K562 (cell line): ENCODE measurements around the gene RAB25. TPM values are rescaled to one million over a fixed set of nuclear protein-coding genes. Genes with fewer than 3 reads are reported as not detected.
A peak's percentile ranks its signal among the peaks of the same experiment; 100 is the strongest.

Experiments
- CTBP1 ChIP-seq: fragments of 450-650 bp; IDR thresholded peaks from 2 replicates; pipeline ENCODE4 v1.6.1; 2016; ENCODE audit warnings: borderline replicate concordance
- ESRRB ChIP-seq: fragments of 250-450 bp; sonication (Bioruptor Pico); IDR thresholded peaks from 2 replicates; pipeline ENCODE4 v1.5.0; 2020; ENCODE audit warnings: mild to moderate bottlenecking, moderate library complexity, borderline replicate concordance
- HCFC1 ChIP-seq: IDR thresholded peaks from 2 replicates; pipeline ENCODE4 v1.6.1; 2012; ENCODE audit warnings: low read depth, low read length, improper control_type of control experiment
- HNRNPUL1 ChIP-seq: fragments of 200-400 bp; formaldehyde crosslinking; IDR thresholded peaks from 2 replicates; pipeline ENCODE4 v1.6.1; 2017; ENCODE audit warnings: low read length
- KDM5B ChIP-seq: fragments of 200-600 bp; sonication (generic); IDR thresholded peaks from 2 replicates; pipeline ENCODE4 v1.6.1; 2012; ENCODE audit warnings: low read depth, mild to moderate bottlenecking, moderate library complexity, low read length, control low read depth, inconsistent platforms; ENCODE audit not compliant: insufficient replicate concordance
- OTX1 ChIP-seq: fragments of 450-650 bp; formaldehyde crosslinking; IDR thresholded peaks from 2 replicates; pipeline ENCODE4 v1.4.0; 2022; ENCODE audit warnings: mild to moderate bottlenecking
- PHB ChIP-seq: fragments of 250-450 bp; sonication (Bioruptor Pico); IDR thresholded peaks from 2 replicates; pipeline ENCODE4 v1.5.0; 2021
- RFX1 ChIP-seq: fragments of 450-650 bp; IDR thresholded peaks from 2 replicates; pipeline ENCODE4 v1.6.1; 2016; ENCODE audit warnings: mild to moderate bottlenecking, moderate library complexity
- SMC3 ChIP-seq: conservative IDR thresholded peaks from 2 replicates; pipeline ENCODE4 v1.6.1; 2011; ENCODE audit warnings: low read depth, low read length, improper control_type of control experiment; ENCODE audit not compliant: insufficient read depth
- STAT5A ChIP-seq: IDR thresholded peaks from 2 replicates; pipeline ENCODE4 v1.6.1; 2012; ENCODE audit warnings: low read length, inconsistent platforms, borderline replicate concordance
- TBP ChIP-seq: optimal IDR thresholded peaks from 2 replicates; pipeline ENCODE3; 2011; ENCODE audit warnings: low read depth, low read length, improper control_type of control experiment
- ZBTB12 ChIP-seq: fragments of 250-450 bp; sonication (Bioruptor Pico); IDR thresholded peaks from 2 replicates; pipeline ENCODE4 v1.4.0; 2020
- ZNF212 ChIP-seq: fragments of 450-650 bp; formaldehyde crosslinking; IDR thresholded peaks from 2 replicates; pipeline ENCODE4 v1.4.0; 2020; ENCODE audit warnings: mild to moderate bottlenecking
- ZNF561 ChIP-seq: fragments of 450-650 bp; formaldehyde crosslinking; conservative IDR thresholded peaks from 2 replicates; pipeline ENCODE4 v1.4.0; 2020; ENCODE audit warnings: mild to moderate bottlenecking, moderate library complexity
- polyA plus RNA-seq, 8 experiments: library from polyadenylated mRNA; depleted of rRNA in 4 of 8; stranded (reverse) in 5 of 8; unstranded in 3 of 8; fragments of >200 nt; fragmentation: Nextera tagmentation in 2 of 8; fragmentation: Illumina TruSeq in 1 of 8; extraction: Ambion mirVana in 2 of 8; extraction: Trizol in 1 of 8; gene quantifications; 2 replicates each; pipeline versions ENCODE4 v1.2.1 to v1.2.3, GENCODE V29; 2011 to 2014; ENCODE audit warnings: inconsistent platforms in 1 of 8, missing spikeins in 1 of 8
- total RNA-seq, 7 experiments: library from RNA; depleted of rRNA in 6 of 7; stranded (reverse); fragments of >200 nt in 6 of 7; fragmentation: Illumina TruSeq in 2 of 7; extraction: Trizol in 2 of 7; gene quantifications; 2 replicates each; pipeline versions ENCODE4 v1.2.1 to v1.2.3, GENCODE V29; 2011 to 2021; ENCODE audit warnings: low replicate concordance in 1 of 7
- TF ChIP-seq, protein P1 (sequence below): fragments of 150-350 bp; IDR thresholded peaks from 2 replicates; pipeline ENCODE4 v1.6.1; 2014; ENCODE audit warnings: low read depth, mild to moderate bottlenecking, low read length, borderline replicate concordance
- TF ChIP-seq, protein P2 (sequence below): IDR thresholded peaks from 2 replicates; pipeline ENCODE4 v1.6.1; 2011; ENCODE audit not compliant: insufficient read length; ENCODE audit errors: extremely low read depth

The RAB25 gene
- total and polyA plus RNA-seq, 9 of the 15 experiments (the other 6 are each of a cell fraction or from before 2014, with no cell fraction given) = 0.10 to 0.27 (median 0.13) TPM; not detected in 6

- TF ChIP-seq ZBTB12 (no peak), ESRRB (CRISPR knock-in tag) (no peak), OTX1 (no peak), RFX1 (peak; percentile 91), PHB (no peak), SMC3 (peak; percentile 99), KDM5B (no peak), TBP (no peak), ZNF212 (CRISPR knock-in tag) (no peak), STAT5A (no peak), HNRNPUL1 (no peak), HCFC1 (peak; percentile 29; the same call in 1 of the 2 replicates), CTBP1 (peak; percentile 72), ZNF561 (CRISPR knock-in tag) (no peak)
- TF ChIP-seq, protein P1, sequence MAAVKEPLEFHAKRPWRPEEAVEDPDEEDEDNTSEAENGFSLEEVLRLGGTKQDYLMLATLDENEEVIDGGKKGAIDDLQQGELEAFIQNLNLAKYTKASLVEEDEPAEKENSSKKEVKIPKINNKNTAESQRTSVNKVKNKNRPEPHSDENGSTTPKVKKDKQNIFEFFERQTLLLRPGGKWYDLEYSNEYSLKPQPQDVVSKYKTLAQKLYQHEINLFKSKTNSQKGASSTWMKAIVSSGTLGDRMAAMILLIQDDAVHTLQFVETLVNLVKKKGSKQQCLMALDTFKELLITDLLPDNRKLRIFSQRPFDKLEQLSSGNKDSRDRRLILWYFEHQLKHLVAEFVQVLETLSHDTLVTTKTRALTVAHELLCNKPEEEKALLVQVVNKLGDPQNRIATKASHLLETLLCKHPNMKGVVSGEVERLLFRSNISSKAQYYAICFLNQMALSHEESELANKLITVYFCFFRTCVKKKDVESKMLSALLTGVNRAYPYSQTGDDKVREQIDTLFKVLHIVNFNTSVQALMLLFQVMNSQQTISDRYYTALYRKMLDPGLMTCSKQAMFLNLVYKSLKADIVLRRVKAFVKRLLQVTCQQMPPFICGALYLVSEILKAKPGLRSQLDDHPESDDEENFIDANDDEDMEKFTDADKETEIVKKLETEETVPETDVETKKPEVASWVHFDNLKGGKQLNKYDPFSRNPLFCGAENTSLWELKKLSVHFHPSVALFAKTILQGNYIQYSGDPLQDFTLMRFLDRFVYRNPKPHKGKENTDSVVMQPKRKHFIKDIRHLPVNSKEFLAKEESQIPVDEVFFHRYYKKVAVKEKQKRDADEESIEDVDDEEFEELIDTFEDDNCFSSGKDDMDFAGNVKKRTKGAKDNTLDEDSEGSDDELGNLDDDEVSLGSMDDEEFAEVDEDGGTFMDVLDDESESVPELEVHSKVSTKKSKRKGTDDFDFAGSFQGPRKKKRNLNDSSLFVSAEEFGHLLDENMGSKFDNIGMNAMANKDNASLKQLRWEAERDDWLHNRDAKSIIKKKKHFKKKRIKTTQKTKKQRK = no peak
- TF ChIP-seq, protein P2, sequence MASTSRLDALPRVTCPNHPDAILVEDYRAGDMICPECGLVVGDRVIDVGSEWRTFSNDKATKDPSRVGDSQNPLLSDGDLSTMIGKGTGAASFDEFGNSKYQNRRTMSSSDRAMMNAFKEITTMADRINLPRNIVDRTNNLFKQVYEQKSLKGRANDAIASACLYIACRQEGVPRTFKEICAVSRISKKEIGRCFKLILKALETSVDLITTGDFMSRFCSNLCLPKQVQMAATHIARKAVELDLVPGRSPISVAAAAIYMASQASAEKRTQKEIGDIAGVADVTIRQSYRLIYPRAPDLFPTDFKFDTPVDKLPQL = no peak
These were observed 35.9 kb downstream of the RAB25 start (continued) for GRCh38 chr1:156096640-156097391.
